Upper lobe of left lung (tissue), 6 donors: ENCODE data around the gene ADAMTS17. TPM values are rescaled to one million over a fixed set of nuclear protein-coding genes. Genes with fewer than 3 reads are reported as not detected.

ENCODE experiments used
- ATAC-seq, 2 donors: fragments of 200-7000 bp; cut with Tn5 transposase; one replicate each; pipeline ENCODE4 v1.9.1; 2022; ENCODE audit warnings: mild to moderate bottlenecking in 2 of 2, moderate library complexity in 2 of 2; ENCODE audit not compliant: low FRiP score in 2 of 2
- DNase-seq, 2 donors: peaks; one replicate each; pipeline ENCODE4 v3.0.0-alpha.2; 2019 to 2020
- H3K27ac ChIP-seq, 4 donors: fragments of 200-600 bp; sonication (generic); one replicate each; pipeline ENCODE4 v1.5.1; 2016 to 2019
- H3K27me3 ChIP-seq, 4 donors: fragments of 200-600 bp; sonication (generic); one replicate each; pipeline ENCODE4 v1.5.1; 2017 to 2019
- H3K36me3 ChIP-seq, 4 donors: fragments of 200-600 bp; sonication (generic); one replicate each; pipeline ENCODE4 v1.5.1; 2016 to 2019
- H3K4me1 ChIP-seq, 4 donors: fragments of 200-600 bp; sonication (generic); one replicate each; pipeline ENCODE4 v1.5.1; 2018 to 2019
- H3K4me3 ChIP-seq, 4 donors: fragments of 200-600 bp; sonication (generic); one replicate each; pipeline ENCODE4 v1.5.1; 2017 to 2019; ENCODE audit warnings: mild to moderate bottlenecking in 2 of 4, moderate library complexity in 1 of 4
- H3K9me3 ChIP-seq, 4 donors: fragments of 200-600 bp; sonication (generic); one replicate each; pipeline ENCODE4 v1.5.1; 2018 to 2019
- CTCF ChIP-seq, 6 experiments: fragments of 450-650 bp in 4 of 6; fragments of 200-600 bp in 2 of 6; sonication (generic) in 2 of 6; IDR thresholded peaks; one replicate each; pipeline ENCODE4 v1.5.1; 2016 to 2019; ENCODE audit warnings: antibody characterized with exemption in 6 of 6
- EP300 ChIP-seq, 4 donors: sonication (generic); formaldehyde crosslinking; IDR thresholded peaks; one replicate each; pipeline ENCODE4 v1.5.1; 2017; ENCODE audit warnings: antibody characterized with exemption in 4 of 4, control low read depth in 2 of 4
- POLR2A ChIP-seq, 4 donors: fragments of 450-650 bp; IDR thresholded peaks; one replicate each; pipeline ENCODE4 v1.5.1; 2016 to 2017; ENCODE audit warnings: antibody characterized with exemption in 4 of 4, mild to moderate bottlenecking in 2 of 4
- POLR2AphosphoS5 ChIP-seq, 2 donors: sonication (generic); formaldehyde crosslinking; IDR thresholded peaks; one replicate each; pipeline ENCODE4 v1.5.1; 2017; ENCODE audit warnings: antibody characterized with exemption in 2 of 2
- WGBS, 2 donors: methylation state at CpG; one replicate each; pipeline ENCODE4 v1.1.5; 2017 to 2018; 5-methylcytosine and 5-hydroxymethylcytosine counted together
- total RNA-seq, 6 donors: library from RNA; depleted of rRNA in 4 of 6; stranded (reverse); fragments of >200 nt in 4 of 6; gene quantifications; one replicate each; pipeline versions ENCODE4 v1.1.0 to v1.2.1, GENCODE V29; 2016 to 2021
- donor health status: DM: no; HTN: no; CAD: no; lungs with moderate emphysema.
- donor health status: DM: no; HTN: yes; CAD: no; lungs with severe emphysema.

ADAMTS17 gene
- total RNA-seq, 6 donors from 2014 or later, result 3.2 to 11.5 (median 5.7) TPM

GRCh38 chr15:99984491-99985243 is 357.1 kb downstream of the ADAMTS17 start:
- no peak for ATAC-seq
- no peaks in the 10 kb centered on the region for H3K9me3 ChIP-seq

GRCh38 chr15:99983886-99984286 is 357.9 kb downstream of the ADAMTS17 start:
- Histone ChIP-seq H3K9me3 (no peaks in the 10 kb centered on the region), H3K27ac (peak overlapping the region in 1 of 4 donors; percentile 51), H3K4me3 (no peak overlapping the region), H3K36me3 (no peaks in the 10 kb centered on the region), H3K27me3 (no peaks in the 10 kb centered on the region), H3K4me1 (peaks cover 0 to 10% (median 8%) of the 10 kb centered on the region in 4 donors)
- DNase-seq (no peak), ATAC-seq (no peak)
- TF ChIP-seq CTCF (IDR thresholded peaks at IDR 0.05), result no peak
- TF ChIP-seq POLR2A (IDR thresholded peaks at IDR 0.05), result no peak
- TF ChIP-seq POLR2AphosphoS5 (IDR thresholded peaks at IDR 0.05), result no peak
- no peak for TF ChIP-seq EP300 (IDR thresholded peaks at IDR 0.05)
- 25 to 29% methylated on average over 10 to 17 of the region's 17 CpGs for WGBS, 2 donors

More at GRCh38 chr15:99984491-99985243, 357.1 kb downstream of the ADAMTS17 start:
- H3K4me3 ChIP-seq, result no peak overlapping the region
- WGBS, 2 donors, result 93 to 95% methylated on average over 18 of the region's 18 CpGs
- peaks cover 0 to 10% (median 8%) of the 10 kb centered on the region in 4 donors for H3K4me1 ChIP-seq
- TF ChIP-seq EP300 (IDR thresholded peaks at IDR 0.05) (no peak), CTCF (IDR thresholded peaks at IDR 0.05) (no peak), POLR2A (IDR thresholded peaks at IDR 0.05) (no peak), POLR2AphosphoS5 (IDR thresholded peaks at IDR 0.05) (no peak)
- no peaks in the 10 kb centered on the region for H3K27me3 ChIP-seq
- no peaks in the 10 kb centered on the region for H3K36me3 ChIP-seq
- no peak for DNase-seq
- H3K27ac ChIP-seq, result no peak overlapping the region

- H3K4me1 ChIP-seq, result peaks cover 0 to 10% (median 8%) of the 10 kb centered on the region in 4 donors
- H3K27me3 ChIP-seq, result no peaks in the 10 kb centered on the region
- H3K9me3 ChIP-seq, result no peaks in the 10 kb centered on the region
- DNase-seq, result no peak
- peak overlapping the region in 1 of 4 donors; percentile 51 for H3K27ac ChIP-seq
- H3K36me3 ChIP-seq, result no peaks in the 10 kb centered on the region
- TF ChIP-seq CTCF (IDR thresholded peaks at IDR 0.05), result no peak
- TF ChIP-seq POLR2AphosphoS5 (IDR thresholded peaks at IDR 0.05), result no peak
- TF ChIP-seq EP300 (IDR thresholded peaks at IDR 0.05), result no peak
- no peak for TF ChIP-seq POLR2A (IDR thresholded peaks at IDR 0.05)
- no peak overlapping the region for H3K4me3 ChIP-seq
- no peak for ATAC-seq
- 34 to 55% methylated on average over 11 to 15 of the region's 15 CpGs for WGBS, 2 donors
Observed at GRCh38 chr15:99983171-99983885, 358.4 kb downstream of the ADAMTS17 start.

GRCh38 chr15:99982662-99983061 is 359.1 kb downstream of the ADAMTS17 start:
- TF ChIP-seq POLR2A (IDR thresholded peaks at IDR 0.05) (no peak), CTCF (IDR thresholded peaks at IDR 0.05) (no peak), EP300 (IDR thresholded peaks at IDR 0.05) (no peak), POLR2AphosphoS5 (IDR thresholded peaks at IDR 0.05) (no peak)
- 57 to 73% methylated on average over 4 of the region's 4 CpGs for WGBS, 2 donors

More at GRCh38 chr15:99982662-99983061, 359.1 kb downstream of the ADAMTS17 start:
- no peak for DNase-seq
- no peak for ATAC-seq
- Histone ChIP-seq H3K36me3 (no peaks in the 10 kb centered on the region), H3K4me1 (peaks cover 0 to 10% (median 8%) of the 10 kb centered on the region in 4 donors), H3K9me3 (no peaks in the 10 kb centered on the region), H3K27ac (no peak overlapping the region), H3K4me3 (no peak overlapping the region), H3K27me3 (no peaks in the 10 kb centered on the region)
